Effector CD8-positive, alpha-beta T cell (primary cell): ENCODE results near the gene TNFAIP8L3.
"Not testable (repeated sequence)": the region's sequence is repeated elsewhere in the genome, so short reads cannot be mapped to it uniquely, and the experiment has no call there.

ENCODE experiments used
- DNase-seq: peaks from one replicate; lab custom pipeline; 2025; lab: John Stamatoyannopoulos, UW
- total RNA-seq, 4 experiments: gene quantifications; one replicate each; lab custom pipeline; 2026; lab: John Stamatoyannopoulos, UW

The TNFAIP8L3 gene
- total RNA-seq, result 0 to 0.72 (median 0) reads per million in 4 experiments

GRCh38 chr15:51094606-51095569, at the start of gene TNFAIP8L3:
TNFAIP8L3 (minus strand) TSS chr15:51094906; CDS start chr15:51094595, 311 bp downstream.
- DNase-seq, result no peak

GRCh38 chr15:51144021-51144532, 49.4 kb upstream of the TNFAIP8L3 start:
- no peak for DNase-seq

- DNase-seq, result not testable (repeated sequence)
These were observed 45.6 kb upstream of the TNFAIP8L3 start for GRCh38 chr15:51140347-51140746.

GRCh38 chr15:51139091-51139490, 44.4 kb upstream of the TNFAIP8L3 start:
- no peak for DNase-seq

- DNase-seq, result no peak
These were observed 43.2 kb upstream of the TNFAIP8L3 start for GRCh38 chr15:51137880-51138430.

GRCh38 chr15:51137024-51137423, 42.3 kb upstream of the TNFAIP8L3 start:
- DNase-seq, result no peak

GRCh38 chr15:51135276-51135675, 40.6 kb upstream of the TNFAIP8L3 start:
- DNase-seq, result no peak

- DNase-seq, result no peak
These were observed 39.9 kb upstream of the TNFAIP8L3 start for GRCh38 chr15:51134416-51135199.

- DNase-seq, result no peak
These were observed 38.5 kb upstream of the TNFAIP8L3 start for GRCh38 chr15:51133140-51133765.

- DNase-seq, result no peak
These were observed 37.9 kb upstream of the TNFAIP8L3 start for GRCh38 chr15:51132384-51133139.

GRCh38 chr15:51131596-51132290, 37.0 kb upstream of the TNFAIP8L3 start:
- no peak for DNase-seq

- no peak for DNase-seq
These were observed 35.6 kb upstream of the TNFAIP8L3 start for GRCh38 chr15:51130344-51130743.

- no peak for DNase-seq
These were observed 35.0 kb upstream of the TNFAIP8L3 start for GRCh38 chr15:51129535-51130188.

GRCh38 chr15:51128701-51129100, 34.0 kb upstream of the TNFAIP8L3 start:
- no peak for DNase-seq

- DNase-seq, result no peak
These were observed 32.1 kb upstream of the TNFAIP8L3 start for GRCh38 chr15:51126842-51127241.

- not testable (repeated sequence) for DNase-seq
These were observed 28.3 kb upstream of the TNFAIP8L3 start for GRCh38 chr15:51123002-51123401.

- no peak for DNase-seq
These were observed 27.0 kb upstream of the TNFAIP8L3 start for GRCh38 chr15:51121631-51122225.

GRCh38 chr15:51121118-51121517, 26.4 kb upstream of the TNFAIP8L3 start:
- DNase-seq, result no peak

- no peak for DNase-seq
These were observed 24.4 kb upstream of the TNFAIP8L3 start for GRCh38 chr15:51119120-51119519.
